Measurements from ENCODE around the gene YDJC. TPM values are rescaled to one million over a fixed set of nuclear protein-coding genes. Genes with fewer than 3 reads are reported as not detected.

Gene YDJC
- total RNA-seq, 1 donor from 2014 or later, result 34.0 TPM

DNA sequence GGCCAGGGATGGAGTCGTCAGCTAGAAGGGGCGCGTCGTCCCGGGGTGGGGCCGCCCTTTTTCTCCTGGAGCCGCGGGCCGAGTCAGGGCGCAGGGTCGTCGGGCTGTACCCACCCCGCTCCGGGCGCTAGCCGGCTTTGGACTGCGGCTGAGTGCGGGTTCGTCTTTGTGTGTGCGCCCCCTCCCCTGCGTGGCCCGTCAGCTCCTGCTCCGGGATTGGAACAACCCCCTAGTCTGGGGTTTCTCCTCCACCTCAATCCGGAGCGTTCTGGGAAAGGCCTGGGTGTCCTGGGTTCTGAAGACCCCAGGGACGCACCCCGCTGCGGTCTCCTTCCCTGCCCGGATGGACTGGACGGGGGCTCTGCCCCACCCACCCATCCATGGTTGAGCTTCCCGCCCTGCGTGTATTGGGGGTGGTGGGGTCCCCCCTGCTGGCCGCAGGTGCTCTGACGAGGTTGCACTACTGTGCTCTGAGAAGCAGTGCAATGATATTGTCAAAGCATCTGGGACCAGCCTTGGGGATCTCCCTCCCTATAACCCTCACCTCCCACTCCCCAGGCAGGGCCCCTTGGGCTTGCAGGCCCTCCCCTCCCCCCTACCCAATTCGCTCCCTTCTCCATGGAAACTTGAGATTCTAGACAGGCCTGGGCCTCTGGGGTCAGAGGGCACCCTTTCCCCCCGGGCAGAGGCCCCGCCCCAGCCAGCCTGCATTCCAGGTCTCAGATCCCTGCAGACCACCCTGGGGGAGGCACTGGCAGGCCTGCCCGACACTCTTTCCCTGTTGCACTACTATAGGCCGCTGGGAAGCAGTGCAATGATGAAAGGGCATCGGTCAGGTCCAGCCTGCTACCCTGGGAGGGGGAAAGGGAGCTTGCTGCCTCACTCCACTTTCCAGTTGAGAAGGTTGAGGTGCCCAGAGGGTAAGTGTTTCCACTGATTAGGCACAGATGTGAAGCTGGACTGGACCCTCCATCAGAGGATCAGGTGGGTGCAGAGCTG is 23.0 kb upstream of the YDJC start:
- H3K9me3 ChIP-seq (ENCODE audit: insufficient read depth, low read depth, low read length), result no peaks in the 10 kb centered on the region
- DNase-seq (ENCODE audit: low read depth) (no peak), FAIRE-seq (no peak)
- peaks cover 24% of the 10 kb centered on the region for H3K4me1 ChIP-seq (ENCODE audit: insufficient read depth, low read length)
- Mint-ChIP-seq H3K4me1 (ENCODE audit: low read depth, unreplicated experiment) (no peaks in the 10 kb centered on the region), H3K27ac (ENCODE audit: unreplicated experiment) (no peak overlapping the region), H3K27me3 (ENCODE audit: low read depth, unreplicated experiment) (peaks cover 4% of the 10 kb centered on the region), H3K4me3 (ENCODE audit: unreplicated experiment) (peak overlapping the region; percentile 90), H3K36me3 (ENCODE audit: low read depth, unreplicated experiment) (no peaks in the 10 kb centered on the region), H3K9me3 (ENCODE audit: unreplicated experiment) (no peaks in the 10 kb centered on the region)
- H3K27me3 ChIP-seq (ENCODE audit: insufficient read depth, low read length), result no peaks in the 10 kb centered on the region
- H3K79me2 ChIP-seq (ENCODE audit: insufficient read depth, low read length), result peaks cover 17% of the 10 kb centered on the region
- peaks cover 8% of the 10 kb centered on the region for H3K36me3 ChIP-seq (ENCODE audit: insufficient read depth, low read length)
- no peak for TF ChIP-seq EZH2 (IDR thresholded peaks at IDR 0.05; ENCODE audit: insufficient read depth, low read length)
- TF ChIP-seq, protein P1, sequence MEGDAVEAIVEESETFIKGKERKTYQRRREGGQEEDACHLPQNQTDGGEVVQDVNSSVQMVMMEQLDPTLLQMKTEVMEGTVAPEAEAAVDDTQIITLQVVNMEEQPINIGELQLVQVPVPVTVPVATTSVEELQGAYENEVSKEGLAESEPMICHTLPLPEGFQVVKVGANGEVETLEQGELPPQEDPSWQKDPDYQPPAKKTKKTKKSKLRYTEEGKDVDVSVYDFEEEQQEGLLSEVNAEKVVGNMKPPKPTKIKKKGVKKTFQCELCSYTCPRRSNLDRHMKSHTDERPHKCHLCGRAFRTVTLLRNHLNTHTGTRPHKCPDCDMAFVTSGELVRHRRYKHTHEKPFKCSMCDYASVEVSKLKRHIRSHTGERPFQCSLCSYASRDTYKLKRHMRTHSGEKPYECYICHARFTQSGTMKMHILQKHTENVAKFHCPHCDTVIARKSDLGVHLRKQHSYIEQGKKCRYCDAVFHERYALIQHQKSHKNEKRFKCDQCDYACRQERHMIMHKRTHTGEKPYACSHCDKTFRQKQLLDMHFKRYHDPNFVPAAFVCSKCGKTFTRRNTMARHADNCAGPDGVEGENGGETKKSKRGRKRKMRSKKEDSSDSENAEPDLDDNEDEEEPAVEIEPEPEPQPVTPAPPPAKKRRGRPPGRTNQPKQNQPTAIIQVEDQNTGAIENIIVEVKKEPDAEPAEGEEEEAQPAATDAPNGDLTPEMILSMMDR (IDR thresholded peaks at IDR 0.05; ENCODE audit: insufficient read depth, low read depth, low read length), result no peak
- H3K4me2 ChIP-seq (ENCODE audit: low read length), result peak overlapping the region; percentile 89
- peak overlapping the region; percentile 78 for H3K9ac ChIP-seq (ENCODE audit: low read length)
- H3K27ac ChIP-seq (ENCODE audit: low read depth, low read length), result peak overlapping the region; percentile 51
- H2AFZ ChIP-seq (ENCODE audit: low read depth, low read length), result peak overlapping the region; percentile 66
- peaks cover 6% of the 10 kb centered on the region for H4K20me1 ChIP-seq (ENCODE audit: insufficient read depth, low read length)
- peak overlapping the region; percentile 75 for H3K4me3 ChIP-seq (ENCODE audit: insufficient read depth, low read depth, low read length)

DNA sequence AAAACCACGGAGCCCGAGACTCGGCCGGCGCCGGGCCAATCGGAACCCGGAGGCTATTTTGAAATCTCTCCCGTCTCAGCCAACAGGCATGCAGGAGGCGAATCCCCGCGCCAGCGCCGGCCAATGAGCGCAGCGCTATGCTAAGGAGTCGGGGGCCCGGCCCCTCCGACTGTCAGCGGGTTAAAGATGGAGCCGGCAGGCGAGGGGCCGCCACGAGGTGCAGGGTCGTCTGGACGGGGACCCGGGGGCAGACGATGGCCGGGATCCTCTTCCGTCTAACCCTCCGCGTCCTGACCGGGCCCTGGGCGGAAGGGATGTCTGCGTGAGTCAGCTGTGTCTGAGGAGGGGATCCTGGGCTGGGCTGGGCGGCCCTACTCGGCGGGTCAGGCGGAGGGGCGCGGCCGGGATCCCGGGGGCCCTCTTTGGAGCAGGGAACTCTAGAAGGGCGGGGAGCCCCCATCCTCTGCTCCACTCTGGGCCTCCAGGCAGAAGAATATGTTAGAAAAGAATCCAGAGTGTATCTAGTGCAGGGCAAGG is 22.3 kb upstream of the YDJC start:
- Histone ChIP-seq H3K79me2 (ENCODE audit: insufficient read depth, low read length) (peaks cover 17% of the 10 kb centered on the region), H3K36me3 (ENCODE audit: insufficient read depth, low read length) (peaks cover 8% of the 10 kb centered on the region), H3K9ac (ENCODE audit: low read length) (peak overlapping the region; percentile 78), H3K4me1 (ENCODE audit: insufficient read depth, low read length) (peaks cover 19% of the 10 kb centered on the region), H3K27ac (ENCODE audit: low read depth, low read length) (peak overlapping the region; percentile 51), H3K9me3 (ENCODE audit: insufficient read depth, low read depth, low read length) (no peaks in the 10 kb centered on the region), H2AFZ (ENCODE audit: low read depth, low read length) (peak overlapping the region; percentile 77), H3K27me3 (ENCODE audit: insufficient read depth, low read length) (no peaks in the 10 kb centered on the region), H3K4me2 (ENCODE audit: low read length) (peak overlapping the region; percentile 89), H3K4me3 (ENCODE audit: insufficient read depth, low read depth, low read length) (peak overlapping the region; percentile 75), H4K20me1 (ENCODE audit: insufficient read depth, low read length) (peaks cover 9% of the 10 kb centered on the region)
- peak overlapping the region; percentile 90 for H3K4me3 Mint-ChIP-seq (ENCODE audit: unreplicated experiment)
- no peaks in the 10 kb centered on the region for H3K9me3 Mint-ChIP-seq (ENCODE audit: unreplicated experiment)
- peak; percentile 71 for DNase-seq (ENCODE audit: low read depth)
- H3K36me3 Mint-ChIP-seq (ENCODE audit: low read depth, unreplicated experiment), result no peaks in the 10 kb centered on the region
- TF ChIP-seq, protein P1 (IDR thresholded peaks at IDR 0.05; ENCODE audit: insufficient read depth, low read depth, low read length), result no peak
- TF ChIP-seq EZH2 (IDR thresholded peaks at IDR 0.05; ENCODE audit: insufficient read depth, low read length), result no peak
- H3K27ac Mint-ChIP-seq (ENCODE audit: unreplicated experiment), result no peak overlapping the region
- peaks cover 4% of the 10 kb centered on the region for H3K27me3 Mint-ChIP-seq (ENCODE audit: low read depth, unreplicated experiment)
- FAIRE-seq, result no peak
- no peaks in the 10 kb centered on the region for H3K4me1 Mint-ChIP-seq (ENCODE audit: low read depth, unreplicated experiment)
